WTC11 (cell line): Measurements from ENCODE around the gene SLC44A1. TPM values are rescaled to one million over a fixed set of nuclear protein-coding genes. Genes with fewer than 3 reads are reported as not detected.

Experiments used
- CREM ChIP-seq: sonication (generic); formaldehyde crosslinking; IDR thresholded peaks from 2 replicates; pipeline ENCODE4 v1.8.1; 2022; ENCODE audit warnings: mild to moderate bottlenecking, missing genetic modification reagents, moderate library complexity
- EMX1 ChIP-seq: fragments of 250-450 bp; sonication (Bioruptor Pico); IDR thresholded peaks from 2 replicates; pipeline ENCODE4 v1.8.0; 2021; ENCODE audit warnings: mild to moderate bottlenecking
- FOXP1 ChIP-seq: sonication (generic); formaldehyde crosslinking; IDR thresholded peaks from 2 replicates; pipeline ENCODE4 v1.8.0; 2022; ENCODE audit warnings: missing genetic modification reagents, mild to moderate bottlenecking, moderate library complexity, borderline replicate concordance
- GTF2I ChIP-seq: fragments of 250-450 bp; sonication (Bioruptor Pico); conservative IDR thresholded peaks from 2 replicates; pipeline ENCODE4 v1.4.0; 2021; ENCODE audit warnings: mild to moderate bottlenecking
- JUN ChIP-seq: sonication (generic); formaldehyde crosslinking; IDR thresholded peaks from 2 replicates; pipeline ENCODE4 v1.8.0; 2023; ENCODE audit warnings: mild to moderate bottlenecking, missing genetic modification reagents
- KAT7 ChIP-seq: sonication (generic); formaldehyde crosslinking; IDR thresholded peaks from 2 replicates; pipeline ENCODE4 v1.8.1; 2023; ENCODE audit warnings: missing genetic modification reagents, mild to moderate bottlenecking, borderline replicate concordance
- MXD4 ChIP-seq: fragments of 250-450 bp; sonication (Bioruptor Pico); IDR thresholded peaks from 2 replicates; pipeline ENCODE4 v1.8.0; 2021; ENCODE audit warnings: mild to moderate bottlenecking, moderate library complexity, borderline replicate concordance
- NFATC4 ChIP-seq: fragments of 250-450 bp; sonication (Bioruptor Pico); IDR thresholded peaks from 2 replicates; pipeline ENCODE4 v1.9.0; 2021; ENCODE audit warnings: mild to moderate bottlenecking
- NR3C1 ChIP-seq: sonication (generic); formaldehyde crosslinking; conservative IDR thresholded peaks from 2 replicates; pipeline ENCODE4 v1.8.1; 2023; ENCODE audit warnings: low read depth, mild to moderate bottlenecking, missing genetic modification reagents
- OVOL2 ChIP-seq: fragments of 250-450 bp; sonication (Bioruptor Pico); IDR thresholded peaks from 2 replicates; pipeline ENCODE4 v1.9.0; 2021; ENCODE audit warnings: mild to moderate bottlenecking, borderline replicate concordance
- PRRX2 ChIP-seq: fragments of 250-450 bp; sonication (Bioruptor Pico); IDR thresholded peaks from 2 replicates; pipeline ENCODE4 v1.8.0; 2021; ENCODE audit warnings: mild to moderate bottlenecking
- RORB ChIP-seq: fragments of 250-450 bp; sonication (Bioruptor Pico); IDR thresholded peaks from 2 replicates; pipeline ENCODE4 v1.9.0; 2021; ENCODE audit warnings: mild to moderate bottlenecking
- TEAD4 ChIP-seq: sonication (generic); formaldehyde crosslinking; IDR thresholded peaks from 2 replicates; pipeline ENCODE4 v1.8.0; 2022; ENCODE audit warnings: mild to moderate bottlenecking, missing genetic modification reagents
- ZNF138 ChIP-seq: sonication (generic); formaldehyde crosslinking; conservative IDR thresholded peaks from 2 replicates; pipeline ENCODE4 v1.8.1; 2022; ENCODE audit warnings: mild to moderate bottlenecking, moderate library complexity, missing genetic modification reagents
- ZNF263 ChIP-seq: sonication (generic); formaldehyde crosslinking; IDR thresholded peaks from 2 replicates; pipeline ENCODE4 v1.8.1; 2022; ENCODE audit warnings: low read depth, mild to moderate bottlenecking, moderate library complexity, missing genetic modification reagents
- ZNF396 ChIP-seq: fragments of 250-450 bp; sonication (Bioruptor Pico); IDR thresholded peaks from 2 replicates; pipeline ENCODE4 v1.8.0; 2021; ENCODE audit warnings: mild to moderate bottlenecking, moderate library complexity, borderline replicate concordance
- total RNA-seq: library from RNA; stranded (reverse); gene quantifications from 3 replicates; pipeline ENCODE4 v1.2.3, GENCODE V29; 2021
- TF ChIP-seq, protein P1 (sequence below): fragments of 250-450 bp; sonication (Bioruptor Pico); conservative IDR thresholded peaks from 2 replicates; pipeline ENCODE4 v1.9.0; 2021; ENCODE audit warnings: mild to moderate bottlenecking
- TF ChIP-seq, protein P2 (sequence below): sonication (generic); formaldehyde crosslinking; IDR thresholded peaks from 2 replicates; pipeline ENCODE4 v1.8.0; 2023; ENCODE audit warnings: mild to moderate bottlenecking, missing genetic modification reagents
- TF ChIP-seq, protein P3 (sequence below): sonication (generic); formaldehyde crosslinking; IDR thresholded peaks from 2 replicates; pipeline ENCODE4 v1.8.1; 2023; ENCODE audit warnings: mild to moderate bottlenecking, missing genetic modification reagents
- TF ChIP-seq, protein P4 (sequence below): sonication (generic); formaldehyde crosslinking; IDR thresholded peaks from 2 replicates; pipeline ENCODE4 v1.8.0; 2022; ENCODE audit warnings: mild to moderate bottlenecking, missing genetic modification reagents
- TF ChIP-seq, protein P5 (sequence below): fragments of 250-450 bp; sonication (Bioruptor Pico); IDR thresholded peaks from 2 replicates; pipeline ENCODE4 v1.9.0; 2021; ENCODE audit warnings: mild to moderate bottlenecking
- TF ChIP-seq, protein P6 (sequence below): sonication (generic); formaldehyde crosslinking; IDR thresholded peaks from 2 replicates; pipeline ENCODE4 v1.8.1; 2023; ENCODE audit warnings: mild to moderate bottlenecking, moderate library complexity, missing genetic modification reagents
- TF ChIP-seq, protein P7 (sequence below): fragments of 250-450 bp; sonication (Bioruptor Pico); IDR thresholded peaks from 2 replicates; pipeline ENCODE4 v1.9.0; 2021; ENCODE audit warnings: mild to moderate bottlenecking
- TF ChIP-seq, protein P8 (sequence below): fragments of 250-450 bp; sonication (Bioruptor Pico); IDR thresholded peaks from 2 replicates; pipeline ENCODE4 v2.1.2; 2022; ENCODE audit warnings: mild to moderate bottlenecking, moderate library complexity

SLC44A1 gene
- total RNA-seq, 1 experiment from 2014 or later, result 48.9 TPM

DNA sequence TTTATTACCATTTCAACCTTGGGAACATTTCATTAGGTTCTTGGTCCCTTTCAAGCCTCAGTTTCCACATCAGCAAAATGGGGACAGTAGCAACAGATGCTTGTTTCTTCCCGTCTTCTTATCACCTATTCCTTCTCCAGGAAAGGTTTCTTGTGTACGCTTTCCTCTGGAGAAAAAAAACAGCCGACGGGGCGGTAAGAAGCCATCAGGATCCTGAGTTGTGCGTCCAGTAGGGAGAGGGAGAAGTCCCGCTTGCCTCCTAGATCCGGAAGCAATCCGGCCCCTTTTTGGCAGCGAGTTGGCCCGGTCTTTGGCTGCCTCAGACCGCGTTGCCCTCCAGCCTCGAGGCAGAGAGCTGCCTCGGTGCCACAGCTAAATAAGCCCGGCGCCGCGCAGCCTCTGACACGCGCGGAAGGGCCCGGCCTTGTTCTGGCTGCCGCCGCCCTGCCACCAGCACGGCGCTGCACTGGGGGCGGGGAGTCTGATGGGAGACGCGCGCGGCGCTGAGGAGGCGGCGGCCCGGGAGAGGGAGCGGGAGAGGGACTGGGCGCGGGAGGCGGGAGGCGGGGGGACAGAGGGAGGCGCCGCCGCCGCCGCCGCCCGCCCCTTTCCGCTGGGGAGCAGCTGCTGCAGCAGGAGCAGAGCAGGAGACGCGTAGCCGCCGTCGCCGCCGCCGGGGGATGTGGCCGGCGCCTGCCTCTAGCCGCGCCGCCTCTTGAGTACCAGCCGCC is at the start of gene SLC44A1 (continued):
- TF ChIP-seq, protein P1, sequence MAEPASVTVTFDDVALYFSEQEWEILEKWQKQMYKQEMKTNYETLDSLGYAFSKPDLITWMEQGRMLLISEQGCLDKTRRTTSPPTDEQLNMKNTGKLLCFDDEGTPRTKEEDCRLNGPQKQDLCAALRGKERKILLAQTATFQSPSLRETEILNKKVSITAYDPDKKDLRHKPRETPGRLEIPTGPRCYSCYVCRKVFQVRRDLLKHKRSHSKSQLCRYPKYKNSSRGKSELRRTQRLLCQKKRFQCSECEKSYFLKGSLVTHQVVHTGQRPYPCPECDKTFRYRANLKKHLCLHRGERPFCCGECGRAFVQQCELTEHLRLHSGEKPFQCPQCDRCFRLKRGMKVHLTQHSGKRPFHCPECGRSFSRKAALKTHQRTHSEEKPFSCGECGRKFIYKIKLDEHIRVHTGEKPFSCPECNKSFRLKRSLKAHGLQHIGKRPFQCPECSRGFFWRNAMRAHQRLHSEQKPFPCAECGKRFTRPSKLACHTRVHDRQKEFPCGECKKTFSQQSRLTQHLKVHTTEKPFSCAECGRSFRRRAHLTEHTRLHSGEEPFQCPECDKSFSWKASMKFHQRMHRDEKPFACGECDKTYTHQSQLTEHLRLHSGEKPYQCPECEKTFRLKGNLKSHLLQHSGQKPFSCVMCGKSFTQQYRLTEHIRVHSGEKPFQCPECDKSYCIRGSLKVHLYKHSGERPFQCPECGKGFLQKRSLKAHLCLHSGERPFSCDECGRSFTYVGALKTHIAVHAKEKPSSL (CRISPR knock-in tag), result no peak
- TF ChIP-seq, protein P2, sequence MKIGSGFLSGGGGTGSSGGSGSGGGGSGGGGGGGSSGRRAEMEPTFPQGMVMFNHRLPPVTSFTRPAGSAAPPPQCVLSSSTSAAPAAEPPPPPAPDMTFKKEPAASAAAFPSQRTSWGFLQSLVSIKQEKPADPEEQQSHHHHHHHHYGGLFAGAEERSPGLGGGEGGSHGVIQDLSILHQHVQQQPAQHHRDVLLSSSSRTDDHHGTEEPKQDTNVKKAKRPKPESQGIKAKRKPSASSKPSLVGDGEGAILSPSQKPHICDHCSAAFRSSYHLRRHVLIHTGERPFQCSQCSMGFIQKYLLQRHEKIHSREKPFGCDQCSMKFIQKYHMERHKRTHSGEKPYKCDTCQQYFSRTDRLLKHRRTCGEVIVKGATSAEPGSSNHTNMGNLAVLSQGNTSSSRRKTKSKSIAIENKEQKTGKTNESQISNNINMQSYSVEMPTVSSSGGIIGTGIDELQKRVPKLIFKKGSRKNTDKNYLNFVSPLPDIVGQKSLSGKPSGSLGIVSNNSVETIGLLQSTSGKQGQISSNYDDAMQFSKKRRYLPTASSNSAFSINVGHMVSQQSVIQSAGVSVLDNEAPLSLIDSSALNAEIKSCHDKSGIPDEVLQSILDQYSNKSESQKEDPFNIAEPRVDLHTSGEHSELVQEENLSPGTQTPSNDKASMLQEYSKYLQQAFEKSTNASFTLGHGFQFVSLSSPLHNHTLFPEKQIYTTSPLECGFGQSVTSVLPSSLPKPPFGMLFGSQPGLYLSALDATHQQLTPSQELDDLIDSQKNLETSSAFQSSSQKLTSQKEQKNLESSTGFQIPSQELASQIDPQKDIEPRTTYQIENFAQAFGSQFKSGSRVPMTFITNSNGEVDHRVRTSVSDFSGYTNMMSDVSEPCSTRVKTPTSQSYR (CRISPR knock-in tag), result peak; percentile 78; the same call in 1 of the 2 replicates
- TF ChIP-seq GTF2I (CRISPR knock-in tag), result 0 out of 2 replicates have a peak, but pooled peaks have one; percentile 74
- peak; percentile 96; the same call in 1 of the 2 replicates for TF ChIP-seq KAT7 (CRISPR knock-in tag)
- TF ChIP-seq, protein P3, sequence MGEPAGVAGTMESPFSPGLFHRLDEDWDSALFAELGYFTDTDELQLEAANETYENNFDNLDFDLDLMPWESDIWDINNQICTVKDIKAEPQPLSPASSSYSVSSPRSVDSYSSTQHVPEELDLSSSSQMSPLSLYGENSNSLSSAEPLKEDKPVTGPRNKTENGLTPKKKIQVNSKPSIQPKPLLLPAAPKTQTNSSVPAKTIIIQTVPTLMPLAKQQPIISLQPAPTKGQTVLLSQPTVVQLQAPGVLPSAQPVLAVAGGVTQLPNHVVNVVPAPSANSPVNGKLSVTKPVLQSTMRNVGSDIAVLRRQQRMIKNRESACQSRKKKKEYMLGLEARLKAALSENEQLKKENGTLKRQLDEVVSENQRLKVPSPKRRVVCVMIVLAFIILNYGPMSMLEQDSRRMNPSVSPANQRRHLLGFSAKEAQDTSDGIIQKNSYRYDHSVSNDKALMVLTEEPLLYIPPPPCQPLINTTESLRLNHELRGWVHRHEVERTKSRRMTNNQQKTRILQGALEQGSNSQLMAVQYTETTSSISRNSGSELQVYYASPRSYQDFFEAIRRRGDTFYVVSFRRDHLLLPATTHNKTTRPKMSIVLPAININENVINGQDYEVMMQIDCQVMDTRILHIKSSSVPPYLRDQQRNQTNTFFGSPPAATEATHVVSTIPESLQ, result no peak
- TF ChIP-seq, protein P4, sequence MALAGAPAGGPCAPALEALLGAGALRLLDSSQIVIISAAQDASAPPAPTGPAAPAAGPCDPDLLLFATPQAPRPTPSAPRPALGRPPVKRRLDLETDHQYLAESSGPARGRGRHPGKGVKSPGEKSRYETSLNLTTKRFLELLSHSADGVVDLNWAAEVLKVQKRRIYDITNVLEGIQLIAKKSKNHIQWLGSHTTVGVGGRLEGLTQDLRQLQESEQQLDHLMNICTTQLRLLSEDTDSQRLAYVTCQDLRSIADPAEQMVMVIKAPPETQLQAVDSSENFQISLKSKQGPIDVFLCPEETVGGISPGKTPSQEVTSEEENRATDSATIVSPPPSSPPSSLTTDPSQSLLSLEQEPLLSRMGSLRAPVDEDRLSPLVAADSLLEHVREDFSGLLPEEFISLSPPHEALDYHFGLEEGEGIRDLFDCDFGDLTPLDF (CRISPR knock-in tag), result no peak
- TF ChIP-seq CREM (CRISPR knock-in tag), result 0 out of 2 replicates have a peak, but pooled peaks have one; percentile 35
- TF ChIP-seq, protein P5, sequence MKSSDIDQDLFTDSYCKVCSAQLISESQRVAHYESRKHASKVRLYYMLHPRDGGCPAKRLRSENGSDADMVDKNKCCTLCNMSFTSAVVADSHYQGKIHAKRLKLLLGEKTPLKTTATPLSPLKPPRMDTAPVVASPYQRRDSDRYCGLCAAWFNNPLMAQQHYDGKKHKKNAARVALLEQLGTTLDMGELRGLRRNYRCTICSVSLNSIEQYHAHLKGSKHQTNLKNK (CRISPR knock-in tag), result no peak
- TF ChIP-seq, protein P6, sequence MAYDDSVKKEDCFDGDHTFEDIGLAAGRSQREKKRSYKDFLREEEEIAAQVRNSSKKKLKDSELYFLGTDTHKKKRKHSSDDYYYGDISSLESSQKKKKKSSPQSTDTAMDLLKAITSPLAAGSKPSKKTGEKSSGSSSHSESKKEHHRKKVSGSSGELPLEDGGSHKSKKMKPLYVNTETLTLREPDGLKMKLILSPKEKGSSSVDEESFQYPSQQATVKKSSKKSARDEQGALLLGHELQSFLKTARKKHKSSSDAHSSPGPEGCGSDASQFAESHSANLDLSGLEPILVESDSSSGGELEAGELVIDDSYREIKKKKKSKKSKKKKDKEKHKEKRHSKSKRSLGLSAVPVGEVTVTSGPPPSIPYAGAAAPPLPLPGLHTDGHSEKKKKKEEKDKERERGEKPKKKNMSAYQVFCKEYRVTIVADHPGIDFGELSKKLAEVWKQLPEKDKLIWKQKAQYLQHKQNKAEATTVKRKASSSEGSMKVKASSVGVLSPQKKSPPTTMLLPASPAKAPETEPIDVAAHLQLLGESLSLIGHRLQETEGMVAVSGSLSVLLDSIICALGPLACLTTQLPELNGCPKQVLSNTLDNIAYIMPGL, result peak; percentile 65
- no peak for TF ChIP-seq RORB (CRISPR knock-in tag)
- TF ChIP-seq MXD4 (CRISPR knock-in tag), result no peak
- TF ChIP-seq EMX1 (CRISPR knock-in tag), result 0 out of 2 replicates have a peak, but pooled peaks have one; percentile 42
- TF ChIP-seq NFATC4 (CRISPR knock-in tag), result no peak
- TF ChIP-seq JUN, result no peak
- TF ChIP-seq PRRX2, result no peak; the same call in 1 of the 2 replicates
- TF ChIP-seq ZNF396 (CRISPR knock-in tag), result no peak
- no peak for TF ChIP-seq ZNF263 (CRISPR knock-in tag)
- no peak for TF ChIP-seq TEAD4 (CRISPR knock-in tag)
- TF ChIP-seq OVOL2 (CRISPR knock-in tag), result no peak
- TF ChIP-seq ZNF138, result 0 out of 2 replicates have a peak, but pooled peaks have one; percentile 60
- TF ChIP-seq, protein P7, sequence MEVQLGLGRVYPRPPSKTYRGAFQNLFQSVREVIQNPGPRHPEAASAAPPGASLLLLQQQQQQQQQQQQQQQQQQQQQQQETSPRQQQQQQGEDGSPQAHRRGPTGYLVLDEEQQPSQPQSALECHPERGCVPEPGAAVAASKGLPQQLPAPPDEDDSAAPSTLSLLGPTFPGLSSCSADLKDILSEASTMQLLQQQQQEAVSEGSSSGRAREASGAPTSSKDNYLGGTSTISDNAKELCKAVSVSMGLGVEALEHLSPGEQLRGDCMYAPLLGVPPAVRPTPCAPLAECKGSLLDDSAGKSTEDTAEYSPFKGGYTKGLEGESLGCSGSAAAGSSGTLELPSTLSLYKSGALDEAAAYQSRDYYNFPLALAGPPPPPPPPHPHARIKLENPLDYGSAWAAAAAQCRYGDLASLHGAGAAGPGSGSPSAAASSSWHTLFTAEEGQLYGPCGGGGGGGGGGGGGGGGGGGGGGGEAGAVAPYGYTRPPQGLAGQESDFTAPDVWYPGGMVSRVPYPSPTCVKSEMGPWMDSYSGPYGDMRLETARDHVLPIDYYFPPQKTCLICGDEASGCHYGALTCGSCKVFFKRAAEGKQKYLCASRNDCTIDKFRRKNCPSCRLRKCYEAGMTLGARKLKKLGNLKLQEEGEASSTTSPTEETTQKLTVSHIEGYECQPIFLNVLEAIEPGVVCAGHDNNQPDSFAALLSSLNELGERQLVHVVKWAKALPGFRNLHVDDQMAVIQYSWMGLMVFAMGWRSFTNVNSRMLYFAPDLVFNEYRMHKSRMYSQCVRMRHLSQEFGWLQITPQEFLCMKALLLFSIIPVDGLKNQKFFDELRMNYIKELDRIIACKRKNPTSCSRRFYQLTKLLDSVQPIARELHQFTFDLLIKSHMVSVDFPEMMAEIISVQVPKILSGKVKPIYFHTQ (CRISPR knock-in tag), result no peak
- TF ChIP-seq FOXP1 (CRISPR knock-in tag), result peak; percentile 95
- TF ChIP-seq NR3C1, result no peak
- TF ChIP-seq, protein P8, sequence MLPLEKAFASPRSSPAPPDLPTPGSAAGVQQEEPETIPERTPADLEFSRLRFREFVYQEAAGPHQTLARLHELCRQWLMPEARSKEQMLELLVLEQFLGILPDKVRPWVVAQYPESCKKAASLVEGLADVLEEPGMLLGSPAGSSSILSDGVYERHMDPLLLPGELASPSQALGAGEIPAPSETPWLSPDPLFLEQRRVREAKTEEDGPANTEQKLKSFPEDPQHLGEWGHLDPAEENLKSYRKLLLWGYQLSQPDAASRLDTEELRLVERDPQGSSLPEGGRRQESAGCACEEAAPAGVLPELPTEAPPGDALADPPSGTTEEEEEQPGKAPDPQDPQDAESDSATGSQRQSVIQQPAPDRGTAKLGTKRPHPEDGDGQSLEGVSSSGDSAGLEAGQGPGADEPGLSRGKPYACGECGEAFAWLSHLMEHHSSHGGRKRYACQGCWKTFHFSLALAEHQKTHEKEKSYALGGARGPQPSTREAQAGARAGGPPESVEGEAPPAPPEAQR (CRISPR knock-in tag), result no peak
